GM13976 (cell line): Measurements from ENCODE around the gene TSEN2.

ENCODE experiments used
- DNase-seq: peaks from one replicate; pipeline ENCODE4 v3.0.0; 2012; ENCODE audit warnings: low spot score
- in situ Hi-C: fragments of 300-500 bp; cut with MboI; formaldehyde crosslinking; loops from one replicate; pipeline ENCODE4 v1.12.0; 2022; ENCODE audit warnings: low sequenced_read_pairs, mixed read lengths, inconsistent platforms; ENCODE audit not compliant: unreplicated experiment
- TF ChIP-seq, protein P1 (sequence below): IDR thresholded peaks from 2 replicates; pipeline ENCODE4 v1.5.1; 2012; ENCODE audit warnings: borderline replicate concordance, mild to moderate bottlenecking; ENCODE audit not compliant: insufficient read depth; ENCODE audit errors: extremely low read depth, missing control alignments, control extremely low read depth

Gene TSEN2

DNA sequence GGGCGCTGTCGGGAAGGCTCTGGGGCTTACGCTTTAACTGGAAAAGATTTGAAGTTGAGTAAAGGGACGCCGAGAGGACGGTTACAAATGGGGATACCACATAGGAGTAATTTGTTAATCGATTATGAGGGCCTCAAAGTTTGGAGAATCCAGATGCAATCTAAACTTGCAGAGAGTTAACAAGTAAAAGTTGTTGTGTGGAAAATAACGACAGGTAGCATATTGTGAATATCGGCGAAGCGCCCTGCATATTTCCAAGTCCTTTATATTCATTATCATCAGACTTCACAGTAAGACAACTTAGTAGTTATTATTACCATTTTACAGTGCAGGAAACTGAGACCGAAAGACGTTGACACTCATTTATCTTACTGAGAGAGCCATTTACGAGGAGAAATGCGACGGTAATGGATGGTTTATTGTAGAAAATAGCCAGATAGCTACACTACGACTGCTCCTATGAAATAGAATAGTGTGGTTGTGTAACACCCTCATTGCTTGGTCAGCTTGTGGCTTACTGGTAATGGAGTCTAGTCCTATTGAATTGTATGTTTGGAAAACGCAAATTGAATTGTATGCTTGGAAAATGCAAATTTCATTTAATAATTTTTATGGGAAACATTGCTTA, 73.3 kb downstream of the TSEN2 start:
- DNase-seq: no peak
- in situ Hi-C loops: no loop called here
- TF ChIP-seq, protein P1, sequence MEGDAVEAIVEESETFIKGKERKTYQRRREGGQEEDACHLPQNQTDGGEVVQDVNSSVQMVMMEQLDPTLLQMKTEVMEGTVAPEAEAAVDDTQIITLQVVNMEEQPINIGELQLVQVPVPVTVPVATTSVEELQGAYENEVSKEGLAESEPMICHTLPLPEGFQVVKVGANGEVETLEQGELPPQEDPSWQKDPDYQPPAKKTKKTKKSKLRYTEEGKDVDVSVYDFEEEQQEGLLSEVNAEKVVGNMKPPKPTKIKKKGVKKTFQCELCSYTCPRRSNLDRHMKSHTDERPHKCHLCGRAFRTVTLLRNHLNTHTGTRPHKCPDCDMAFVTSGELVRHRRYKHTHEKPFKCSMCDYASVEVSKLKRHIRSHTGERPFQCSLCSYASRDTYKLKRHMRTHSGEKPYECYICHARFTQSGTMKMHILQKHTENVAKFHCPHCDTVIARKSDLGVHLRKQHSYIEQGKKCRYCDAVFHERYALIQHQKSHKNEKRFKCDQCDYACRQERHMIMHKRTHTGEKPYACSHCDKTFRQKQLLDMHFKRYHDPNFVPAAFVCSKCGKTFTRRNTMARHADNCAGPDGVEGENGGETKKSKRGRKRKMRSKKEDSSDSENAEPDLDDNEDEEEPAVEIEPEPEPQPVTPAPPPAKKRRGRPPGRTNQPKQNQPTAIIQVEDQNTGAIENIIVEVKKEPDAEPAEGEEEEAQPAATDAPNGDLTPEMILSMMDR: no peak

DNA sequence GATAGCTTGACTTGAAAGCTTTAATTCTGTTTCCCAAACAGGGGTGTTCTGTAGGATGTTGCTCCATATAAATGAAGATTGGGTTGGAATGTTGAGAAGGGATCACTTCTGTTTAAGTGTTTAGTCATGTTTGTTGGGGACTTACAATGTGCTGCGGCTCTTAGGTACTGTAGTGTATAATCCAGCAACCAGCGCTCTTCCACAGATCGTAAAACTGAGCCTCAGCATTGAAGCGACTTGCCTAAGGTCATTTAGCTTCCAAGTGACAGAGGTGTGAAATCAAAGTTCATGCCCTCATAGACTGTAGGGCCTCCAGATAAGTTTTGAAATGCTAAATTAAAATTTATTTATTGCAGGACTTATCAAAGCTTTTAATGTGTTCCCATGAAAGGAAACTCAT, 74.4 kb downstream of the TSEN2 start:
- in situ Hi-C loops: no loop called here
- DNase-seq: no peak
- TF ChIP-seq, protein P1: no peak

DNA sequence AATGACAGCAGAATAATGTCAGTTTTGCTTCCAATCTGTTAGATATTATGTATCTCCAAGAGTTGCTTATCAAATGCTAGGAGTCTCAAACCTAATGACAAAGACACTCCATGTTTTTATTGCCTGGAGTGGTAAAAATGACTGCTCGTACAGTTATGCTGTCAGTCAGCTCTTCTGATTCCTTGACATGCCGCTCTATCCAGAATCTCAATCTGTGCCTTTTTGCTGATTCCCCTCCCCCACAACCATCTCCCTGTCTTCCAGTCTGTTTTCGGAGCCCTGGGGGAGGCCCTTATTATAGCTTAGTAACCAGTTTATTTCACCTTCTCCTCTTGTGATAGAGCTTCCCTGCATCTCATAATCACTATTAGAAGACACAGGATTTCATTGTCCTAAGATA, 75.2 kb downstream of the TSEN2 start:
- in situ Hi-C loops: no loop called here

DNA sequence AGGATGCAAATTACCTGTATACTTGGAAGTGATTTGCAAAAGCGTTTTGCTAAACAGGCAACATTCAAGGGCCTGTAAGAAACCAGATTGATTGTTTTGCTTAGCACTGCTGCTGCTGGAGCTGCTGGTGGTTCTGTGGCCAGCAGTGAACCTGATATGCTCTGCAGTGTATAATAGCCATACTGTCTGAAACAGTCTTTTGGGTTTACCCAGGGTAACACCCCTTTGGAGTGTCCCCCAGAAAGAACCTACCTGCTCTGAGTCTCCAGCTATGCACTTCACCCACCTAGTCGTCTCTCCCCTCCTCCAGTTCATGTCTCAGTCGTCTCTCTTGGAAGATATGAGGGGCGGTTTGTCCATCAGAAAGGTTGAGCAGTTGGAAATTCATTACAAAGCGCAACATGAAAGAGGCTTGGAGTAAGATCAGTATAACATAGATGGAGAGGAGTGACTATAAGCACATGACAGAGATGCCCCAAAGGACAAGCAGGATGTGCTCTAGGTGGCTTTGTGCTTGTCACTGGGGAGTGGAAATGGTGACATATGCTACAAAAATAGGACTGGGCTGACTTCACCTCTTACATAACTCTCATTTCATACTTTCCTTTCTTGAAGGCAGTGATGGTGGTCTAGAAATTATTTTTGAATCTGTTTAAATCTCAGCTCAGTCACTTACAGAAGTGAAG, 76.4 kb downstream of the TSEN2 start:
- in situ Hi-C loops: no loop called here
- TF ChIP-seq, protein P1: no peak
- peak; percentile 68 for DNase-seq

More for the DNA sequence above, 75.2 kb downstream of the TSEN2 start:
- DNase-seq: no peak
- TF ChIP-seq, protein P1: no peak

DNA sequence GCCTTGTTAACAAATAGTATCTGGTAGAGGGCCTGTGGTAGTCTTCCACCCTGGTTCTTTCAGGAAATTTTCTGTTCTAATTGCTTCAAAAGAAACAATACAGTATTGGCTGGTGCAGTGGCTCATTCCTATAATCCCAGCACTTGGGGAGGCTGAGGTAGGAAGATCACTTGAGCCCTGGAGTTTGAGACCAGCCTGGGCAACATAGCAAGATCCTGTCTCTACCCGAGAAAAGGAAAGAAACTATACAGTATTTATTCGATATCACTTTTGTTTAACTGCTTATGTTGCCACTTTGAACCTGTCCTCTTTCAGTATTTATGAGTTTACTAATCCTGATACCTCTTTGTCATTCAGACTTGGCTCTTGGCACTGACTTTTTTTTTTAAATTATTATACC, 77.1 kb downstream of the TSEN2 start:
- TF ChIP-seq, protein P1: no peak
- in situ Hi-C loops: no loop called here
- DNase-seq: no peak

DNA sequence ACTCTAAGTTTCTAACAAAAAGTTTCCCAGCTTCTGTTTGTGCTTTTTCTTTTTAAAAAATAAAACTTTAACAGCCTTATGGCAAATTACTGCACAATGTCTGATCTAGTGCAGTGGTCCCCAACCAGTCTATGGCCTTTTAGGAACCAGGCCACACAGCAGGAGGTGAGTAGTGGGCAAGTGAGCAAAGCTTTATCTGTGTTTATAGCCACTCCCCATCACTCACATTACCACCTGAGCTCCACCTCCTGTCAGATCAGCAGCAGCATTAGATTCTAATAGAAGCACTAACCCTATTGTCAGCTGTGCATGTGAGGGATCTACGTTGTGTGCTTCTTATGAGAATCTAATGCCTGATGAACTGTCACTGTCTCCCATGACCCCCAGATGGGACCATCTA, 78.2 kb downstream of the TSEN2 start:
- TF ChIP-seq, protein P1: no peak
- no peak for DNase-seq
- in situ Hi-C loops: no loop called here
